HCT116 (cell line): ENCODE measurements around the gene MGST3.

ENCODE experiments used
- CEBPB ChIP-seq: IDR thresholded peaks from 2 replicates; pipeline ENCODE4 v1.6.1; 2012; ENCODE audit warnings: low read depth
- CTCF ChIP-seq, 3 experiments: fragments of 200-600 bp in 1 of 3; sonication (generic) in 1 of 3; IDR thresholded peaks in 2 of 3; conservative IDR thresholded peaks in 1 of 3; 2 replicates each; pipeline ENCODE4 v1.5.1; 2012 to 2017; ENCODE audit warnings: low read depth in 2 of 3, low read length in 2 of 3, antibody characterized with exemption in 1 of 3, borderline replicate concordance in 1 of 3, control low read depth in 1 of 3, mild to moderate bottlenecking in 1 of 3, mixed read lengths in 1 of 3, mixed run types in 1 of 3, moderate library complexity in 1 of 3; ENCODE audit not compliant: insufficient read depth in 1 of 3
- EZH2 ChIP-seq: fragments of 200-600 bp; sonication (generic); IDR thresholded peaks from 2 replicates; pipeline ENCODE4 v1.6.1; 2017; ENCODE audit warnings: antibody characterized with exemption, mixed run types
- JUND ChIP-seq: IDR thresholded peaks from 2 replicates; pipeline ENCODE4 v1.6.1; 2012
- POLR2A ChIP-seq: IDR thresholded peaks from 2 replicates; pipeline ENCODE4 v1.7.0; 2011; ENCODE audit warnings: borderline replicate concordance; ENCODE audit not compliant: insufficient read depth, insufficient read length; ENCODE audit errors: extremely low read depth
- POLR2AphosphoS5 ChIP-seq: IDR thresholded peaks from 2 replicates; pipeline ENCODE4 v1.6.1; 2011; ENCODE audit warnings: mild to moderate bottlenecking, low read depth, low read length, moderate library complexity
- REST ChIP-seq: IDR thresholded peaks from 2 replicates; pipeline ENCODE4 v1.6.1; 2012; ENCODE audit warnings: low read depth
- SIN3A ChIP-seq: IDR thresholded peaks from 2 replicates; pipeline ENCODE4 v1.6.1; 2012; ENCODE audit warnings: low read depth
- SP1 ChIP-seq: IDR thresholded peaks from 2 replicates; pipeline ENCODE4 v1.6.1; 2012; ENCODE audit warnings: low read depth
- ZBTB33 ChIP-seq: IDR thresholded peaks from 2 replicates; pipeline ENCODE4 v1.6.1; 2011; ENCODE audit warnings: mild to moderate bottlenecking, low read length, moderate library complexity; ENCODE audit not compliant: insufficient replicate concordance; ENCODE audit errors: extremely low read depth
- ZNF274 ChIP-seq: fragments of 200-500 bp; sonication (Bioruptor generic); IDR thresholded peaks from 2 replicates; pipeline ENCODE4 v1.6.1; 2014; ENCODE audit warnings: mild to moderate bottlenecking, low read depth, low read length, inconsistent platforms

GRCh38 chr1:165632491-165632890 lies 1.5 kb downstream of the MGST3 start:
- TF ChIP-seq ZNF274 (no peak), POLR2A (no peak), CTCF (IDR thresholded peaks at IDR 0.05 in 2 of 3, conservative IDR thresholded peaks at IDR 0.05 in 1 of 3; ENCODE audit: borderline replicate concordance in 1 of 3, insufficient read depth in 1 of 3, low read depth in 2 of 3, low read length in 2 of 3) (no peak), SIN3A (no peak), EZH2 (no peak), REST (no peak), POLR2AphosphoS5 (no peak), SP1 (no peak), JUND (no peak), ZBTB33 (no peak), CEBPB (no peak)
